Endodermal cell (in vitro differentiated cells): ENCODE measurements around the gene TTLL1. TPM values are rescaled to one million over a fixed set of nuclear protein-coding genes. Genes with fewer than 3 reads are reported as not detected.

ENCODE experiments used
- DNase-seq: peaks from one replicate; pipeline ENCODE4 v3.0.0-alpha.2; 2017
- H3K27ac ChIP-seq: 2 replicates; pipeline ENCODE4 v1.5.1; 2013; ENCODE audit warnings: mild to moderate bottlenecking, low read depth, low read length, moderate library complexity
- H3K27me3 ChIP-seq: 2 replicates; pipeline ENCODE4 v1.6.1; 2013; ENCODE audit warnings: mild to moderate bottlenecking, low read length, moderate library complexity; ENCODE audit not compliant: insufficient read depth, control insufficient read depth, poor library complexity, severe bottlenecking
- H3K36me3 ChIP-seq: 2 replicates; pipeline ENCODE4 v1.7.0; 2013; ENCODE audit warnings: mild to moderate bottlenecking, low read length, moderate library complexity; ENCODE audit not compliant: control insufficient read depth, insufficient read depth
- H3K4me1 ChIP-seq: one replicate; pipeline ENCODE4 v1.7.0; 2013; ENCODE audit warnings: low read length; ENCODE audit not compliant: control insufficient read depth, insufficient read depth
- H3K4me3 ChIP-seq: 2 replicates; pipeline ENCODE4 v1.5.1; 2013; ENCODE audit warnings: mild to moderate bottlenecking, low read length, moderate library complexity
- H3K9ac ChIP-seq: 2 replicates; pipeline ENCODE4 v1.6.1; 2013; ENCODE audit warnings: mild to moderate bottlenecking, low read length, moderate library complexity; ENCODE audit not compliant: poor library complexity, severe bottlenecking; ENCODE audit errors: extremely low read depth
- H3K9me3 ChIP-seq: 2 replicates; pipeline ENCODE4 v1.6.1; 2013; ENCODE audit warnings: mild to moderate bottlenecking, low read length, moderate library complexity; ENCODE audit not compliant: control insufficient read depth
- H3K27ac Mint-ChIP-seq: 2 replicates; pipeline ENCODE4 v1.8.0; 2020; ENCODE audit warnings: mixed read lengths
- H3K27me3 Mint-ChIP-seq: 2 replicates; pipeline ENCODE4 v1.8.0; 2021; ENCODE audit warnings: mild to moderate bottlenecking, mixed read lengths; ENCODE audit not compliant: insufficient read depth
- H3K36me3 Mint-ChIP-seq: 2 replicates; pipeline ENCODE4 v1.8.0; 2020; ENCODE audit warnings: low read depth, mixed read lengths
- H3K4me1 Mint-ChIP-seq: 2 replicates; pipeline ENCODE4 v1.8.0; 2020; ENCODE audit warnings: mixed read lengths
- H3K4me3 Mint-ChIP-seq: 2 replicates; pipeline ENCODE4 v1.8.0; 2020; ENCODE audit warnings: mild to moderate bottlenecking, moderate library complexity, mixed read lengths
- H3K9me3 Mint-ChIP-seq: 2 replicates; pipeline ENCODE4 v1.8.0; 2020; ENCODE audit warnings: mild to moderate bottlenecking, mixed read lengths
- WGBS, 2 experiments: methylation state at CpG; one replicate each; pipeline versions ENCODE4 v1.1.5 to v1.1.7; 2013; ENCODE audit warnings: missing lambda C conversion rate in 2 of 2, mixed read lengths in 1 of 2; ENCODE audit not compliant: insufficient coverage in 1 of 2, insufficient read length in 1 of 2; 5-methylcytosine and 5-hydroxymethylcytosine counted together
- total RNA-seq, 2 donors: library from RNA; stranded (reverse); fragmentation: NEBNext Ultra II Directional in 1 of 2; extraction: Animal tissue kit (Norgen Biotek cat#: 25700) in 1 of 2; gene quantifications; 2 replicates in 1 of 2; 3 replicates in 1 of 2; pipeline ENCODE4 v1.2.1, GENCODE V29; 2021
- TF ChIP-seq, protein P1 (sequence below): fragments of 200-600 bp; sonication (generic); conservative IDR thresholded peaks from 2 replicates; pipeline ENCODE4 v1.5.0; 2021; ENCODE audit warnings: antibody characterized with exemption, mild to moderate bottlenecking

Gene TTLL1
- total RNA-seq, 2 donors from 2014 or later, result 6.9 to 10.4 TPM

DNA sequence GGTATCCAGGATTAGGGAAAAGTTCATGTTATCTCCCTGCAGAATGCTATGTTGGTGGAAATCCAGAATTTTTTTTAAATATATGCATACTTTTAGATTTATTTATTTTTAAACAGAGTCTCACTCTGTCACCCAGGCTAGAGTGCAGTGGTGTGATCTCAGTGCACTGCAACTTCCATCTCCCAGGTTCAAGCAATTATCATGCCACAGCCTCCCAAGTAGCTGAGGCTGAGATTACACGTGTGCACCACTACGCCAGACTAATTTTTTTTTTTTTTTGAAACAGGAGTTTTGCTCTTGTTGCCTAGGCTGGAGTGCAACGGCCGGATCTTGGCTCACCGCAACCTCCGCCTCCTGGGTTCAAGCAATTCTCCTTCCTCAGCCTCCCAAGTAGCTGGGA is 76.8 kb downstream of the TTLL1 start:
- no peaks in the 10 kb centered on the region for H3K9me3 Mint-ChIP-seq
- peaks cover under 1% of the 10 kb centered on the region for H3K36me3 Mint-ChIP-seq
- Histone ChIP-seq H3K4me3 (no peak overlapping the region), H3K27ac (no peak overlapping the region), H3K36me3 (no peaks in the 10 kb centered on the region), H3K27me3 (no peaks in the 10 kb centered on the region), H3K9me3 (no peaks in the 10 kb centered on the region), H3K9ac (no peak overlapping the region), H3K4me1 (no peaks in the 10 kb centered on the region)
- no peak for DNase-seq
- peaks cover 6% of the 10 kb centered on the region for H3K27me3 Mint-ChIP-seq
- peak overlapping the region; percentile 94 for H3K4me3 Mint-ChIP-seq
- TF ChIP-seq, protein P1, sequence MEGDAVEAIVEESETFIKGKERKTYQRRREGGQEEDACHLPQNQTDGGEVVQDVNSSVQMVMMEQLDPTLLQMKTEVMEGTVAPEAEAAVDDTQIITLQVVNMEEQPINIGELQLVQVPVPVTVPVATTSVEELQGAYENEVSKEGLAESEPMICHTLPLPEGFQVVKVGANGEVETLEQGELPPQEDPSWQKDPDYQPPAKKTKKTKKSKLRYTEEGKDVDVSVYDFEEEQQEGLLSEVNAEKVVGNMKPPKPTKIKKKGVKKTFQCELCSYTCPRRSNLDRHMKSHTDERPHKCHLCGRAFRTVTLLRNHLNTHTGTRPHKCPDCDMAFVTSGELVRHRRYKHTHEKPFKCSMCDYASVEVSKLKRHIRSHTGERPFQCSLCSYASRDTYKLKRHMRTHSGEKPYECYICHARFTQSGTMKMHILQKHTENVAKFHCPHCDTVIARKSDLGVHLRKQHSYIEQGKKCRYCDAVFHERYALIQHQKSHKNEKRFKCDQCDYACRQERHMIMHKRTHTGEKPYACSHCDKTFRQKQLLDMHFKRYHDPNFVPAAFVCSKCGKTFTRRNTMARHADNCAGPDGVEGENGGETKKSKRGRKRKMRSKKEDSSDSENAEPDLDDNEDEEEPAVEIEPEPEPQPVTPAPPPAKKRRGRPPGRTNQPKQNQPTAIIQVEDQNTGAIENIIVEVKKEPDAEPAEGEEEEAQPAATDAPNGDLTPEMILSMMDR, result no peak
- H3K27ac Mint-ChIP-seq, result no peak overlapping the region
- WGBS, 2 experiments, result 97 to 98% methylated on average over 6 of the region's 6 CpGs
- H3K4me1 Mint-ChIP-seq, result peaks cover 21% of the 10 kb centered on the region

DNA sequence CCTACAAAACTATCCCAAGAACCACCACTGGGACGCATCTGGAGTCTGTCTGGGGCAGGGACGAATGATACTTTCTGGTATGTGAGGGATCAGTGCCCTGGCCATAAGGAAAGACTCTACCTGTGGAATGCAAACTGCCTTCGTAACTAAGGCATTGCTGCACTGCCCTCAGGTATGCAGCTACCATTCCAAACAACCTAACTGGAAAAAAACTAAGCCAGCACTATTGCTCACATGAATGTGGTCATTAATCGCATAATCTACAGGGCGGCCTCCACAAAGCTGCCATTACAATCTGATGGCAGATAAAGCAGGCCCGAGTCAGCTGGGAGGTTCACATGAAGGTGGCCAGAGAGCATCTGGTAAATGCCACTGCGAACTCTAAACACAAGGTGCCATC is 78.1 kb downstream of the TTLL1 start:
- Mint-ChIP-seq H3K27me3 (peaks cover 4% of the 10 kb centered on the region), H3K4me3 (no peak overlapping the region), H3K36me3 (no peaks in the 10 kb centered on the region), H3K27ac (peak overlapping the region; percentile 1), H3K9me3 (no peaks in the 10 kb centered on the region), H3K4me1 (peaks cover 28% of the 10 kb centered on the region)
- 94% methylated on average over 5 to 7 of the region's 7 CpGs for WGBS, 2 experiments
- no peak overlapping the region for H3K27ac ChIP-seq
- no peaks in the 10 kb centered on the region for H3K27me3 ChIP-seq
- no peak overlapping the region for H3K9ac ChIP-seq
- no peak overlapping the region for H3K4me3 ChIP-seq
- no peaks in the 10 kb centered on the region for H3K36me3 ChIP-seq
- TF ChIP-seq, protein P1, result peak; percentile 45
- no peaks in the 10 kb centered on the region for H3K4me1 ChIP-seq
- DNase-seq, result peak; percentile 48
- H3K9me3 ChIP-seq, result no peaks in the 10 kb centered on the region

DNA sequence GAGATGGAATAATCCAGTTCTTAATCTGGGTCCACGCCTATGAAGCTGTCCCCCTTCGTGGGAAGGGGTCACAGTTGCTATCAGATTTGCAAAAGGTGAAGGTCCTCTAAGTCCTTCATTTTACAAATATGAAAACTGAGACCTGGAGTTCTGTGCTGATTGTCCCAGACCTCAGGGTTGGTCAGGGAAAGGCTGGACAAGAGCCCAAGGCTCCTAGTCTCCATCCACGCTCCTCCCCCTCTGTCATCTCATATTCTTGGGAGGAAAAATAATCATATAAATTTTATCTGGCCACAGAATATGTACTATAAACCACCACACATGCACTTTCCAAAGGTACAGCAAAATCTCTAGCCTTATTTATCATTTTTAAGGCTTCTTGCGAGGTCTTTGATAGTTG is 79.7 kb downstream of the TTLL1 start:
- peaks cover 38% of the 10 kb centered on the region for H3K4me1 Mint-ChIP-seq
- TF ChIP-seq, protein P1, result no peak
- no peak for DNase-seq
- Histone ChIP-seq H3K27me3 (no peaks in the 10 kb centered on the region), H3K4me1 (peaks cover 9% of the 10 kb centered on the region), H3K4me3 (no peak overlapping the region), H3K9ac (no peak overlapping the region), H3K27ac (no peak overlapping the region), H3K9me3 (no peaks in the 10 kb centered on the region), H3K36me3 (no peaks in the 10 kb centered on the region)
- no peaks in the 10 kb centered on the region for H3K9me3 Mint-ChIP-seq
- H3K27ac Mint-ChIP-seq, result no peak overlapping the region
- H3K36me3 Mint-ChIP-seq, result no peaks in the 10 kb centered on the region
- no peak overlapping the region for H3K4me3 Mint-ChIP-seq
- H3K27me3 Mint-ChIP-seq, result no peaks in the 10 kb centered on the region
- 100% methylated on average over 2 to 4 of the region's 4 CpGs for WGBS, 2 experiments
